Measurements from ENCODE around the gene FGR. TPM values are rescaled to one million over a fixed set of nuclear protein-coding genes. Genes with fewer than 3 reads are reported as not detected.
"Not testable (repeated sequence)": the region's sequence is repeated elsewhere in the genome, so short reads cannot be mapped to it uniquely, and the experiment has no call there.

The FGR gene
- total and polyA plus RNA-seq, 9 donors, result 1.4 to 2.5 (median 2.0) TPM

- Histone ChIP-seq H3K4me1 (ENCODE audit: control insufficient read depth, insufficient read depth, low read length) (peaks cover 18% of the 10 kb centered on the region), H3K9me3 (replicated peaks; ENCODE audit: control insufficient read depth, low read depth, low read length) (no peaks in the 10 kb centered on the region), H3K27ac (ENCODE audit: low read length) (no peak overlapping the region), H3K4me3 (ENCODE audit: low read length) (no peak overlapping the region), H3K27me3 (ENCODE audit: control insufficient read depth, insufficient read depth, low read length) (peaks cover under 1% of the 10 kb centered on the region), H3K36me3 (ENCODE audit: control insufficient read depth, insufficient read depth, low read length) (no peaks in the 10 kb centered on the region)
- 84% methylated on average over 6 of the region's 11 CpGs for WGBS (ENCODE audit: insufficient coverage)
- DNase-seq, result no peak
These were observed 8.7 kb downstream of the FGR start for GRCh38 chr1:27626031-27626935.

- WGBS (ENCODE audit: insufficient coverage), result 46% methylated on average over 3 of the region's 7 CpGs
- Histone ChIP-seq H3K4me1 (ENCODE audit: control insufficient read depth, insufficient read depth, low read length) (peaks cover 10% of the 10 kb centered on the region), H3K27me3 (ENCODE audit: control insufficient read depth, insufficient read depth, low read length) (no peaks in the 10 kb centered on the region), H3K36me3 (ENCODE audit: control insufficient read depth, insufficient read depth, low read length) (no peaks in the 10 kb centered on the region), H3K4me3 (ENCODE audit: low read length) (no peak overlapping the region), H3K27ac (ENCODE audit: low read length) (no peak overlapping the region), H3K9me3 (replicated peaks; ENCODE audit: control insufficient read depth, low read depth, low read length) (no peaks in the 10 kb centered on the region)
- no peak for DNase-seq
These were observed 10.4 kb downstream of the FGR start for GRCh38 chr1:27624467-27625178.

- no peak for DNase-seq
- Histone ChIP-seq H3K9me3 (replicated peaks; ENCODE audit: control insufficient read depth, low read depth, low read length) (no peaks in the 10 kb centered on the region), H3K27ac (ENCODE audit: low read length) (no peak overlapping the region), H3K27me3 (ENCODE audit: control insufficient read depth, insufficient read depth, low read length) (no peaks in the 10 kb centered on the region), H3K36me3 (ENCODE audit: control insufficient read depth, insufficient read depth, low read length) (no peaks in the 10 kb centered on the region), H3K4me1 (ENCODE audit: control insufficient read depth, insufficient read depth, low read length) (peaks cover 7% of the 10 kb centered on the region), H3K4me3 (ENCODE audit: low read length) (no peak overlapping the region)
- WGBS (ENCODE audit: insufficient coverage), result 83% methylated on average over 9 of the region's 13 CpGs
These were observed 11.4 kb downstream of the FGR start for GRCh38 chr1:27623327-27624212.

GRCh38 chr1:27622828-27623227 lies 12.2 kb downstream of the FGR start:
- Histone ChIP-seq H3K4me3 (ENCODE audit: low read length) (no peak overlapping the region), H3K27me3 (ENCODE audit: control insufficient read depth, insufficient read depth, low read length) (no peaks in the 10 kb centered on the region), H3K4me1 (ENCODE audit: control insufficient read depth, insufficient read depth, low read length) (peaks cover 7% of the 10 kb centered on the region), H3K9me3 (replicated peaks; ENCODE audit: control insufficient read depth, low read depth, low read length) (no peaks in the 10 kb centered on the region), H3K36me3 (ENCODE audit: control insufficient read depth, insufficient read depth, low read length) (no peaks in the 10 kb centered on the region), H3K27ac (ENCODE audit: low read length) (no peak overlapping the region)
- 80% methylated on average over 3 of the region's 4 CpGs for whole genome bisulfite sequencing (ENCODE audit: insufficient coverage)
- DNase-seq, result no peak

- H3K27ac ChIP-seq (ENCODE audit: low read length), result no peak overlapping the region
- H3K4me3 ChIP-seq (ENCODE audit: low read length), result no peak overlapping the region
- H3K27me3 ChIP-seq (ENCODE audit: control insufficient read depth, insufficient read depth, low read length), result no peaks in the 10 kb centered on the region
- 33% methylated on average over 5 of the region's 7 CpGs for WGBS (ENCODE audit: insufficient coverage)
- H3K9me3 ChIP-seq (replicated peaks; ENCODE audit: control insufficient read depth, low read depth, low read length), result no peaks in the 10 kb centered on the region
- DNase-seq, result no peak
- peaks cover 7% of the 10 kb centered on the region for H3K4me1 ChIP-seq (ENCODE audit: control insufficient read depth, insufficient read depth, low read length)
- no peaks in the 10 kb centered on the region for H3K36me3 ChIP-seq (ENCODE audit: control insufficient read depth, insufficient read depth, low read length)
These were observed 13.7 kb downstream of the FGR start for GRCh38 chr1:27621051-27621920.

- WGBS (ENCODE audit: insufficient coverage), result 100% methylated on average over 1 of the region's 7 CpGs
- not testable (repeated sequence) for H3K27ac ChIP-seq (ENCODE audit: low read length); H3K36me3 ChIP-seq (ENCODE audit: control insufficient read depth, insufficient read depth, low read length); H3K4me1 ChIP-seq (ENCODE audit: control insufficient read depth, insufficient read depth, low read length); H3K4me3 ChIP-seq (ENCODE audit: low read length); DNase-seq; H3K27me3 ChIP-seq (ENCODE audit: control insufficient read depth, insufficient read depth, low read length); H3K9me3 ChIP-seq (replicated peaks; ENCODE audit: control insufficient read depth, low read depth, low read length)
These were observed 15.1 kb downstream of the FGR start for GRCh38 chr1:27619782-27620438.

GRCh38 chr1:27618341-27619082 lies 16.5 kb downstream of the FGR start:
- no peak for DNase-seq
- Histone ChIP-seq H3K4me1 (ENCODE audit: control insufficient read depth, insufficient read depth, low read length) (peaks cover 11% of the 10 kb centered on the region), H3K9me3 (replicated peaks; ENCODE audit: control insufficient read depth, low read depth, low read length) (no peaks in the 10 kb centered on the region), H3K27ac (ENCODE audit: low read length) (no peak overlapping the region), H3K27me3 (ENCODE audit: control insufficient read depth, insufficient read depth, low read length) (no peaks in the 10 kb centered on the region), H3K4me3 (ENCODE audit: low read length) (no peak overlapping the region), H3K36me3 (ENCODE audit: control insufficient read depth, insufficient read depth, low read length) (no peaks in the 10 kb centered on the region)
- WGBS (ENCODE audit: insufficient coverage), result 61% methylated on average over 13 of the region's 14 CpGs

- H3K4me1 ChIP-seq (ENCODE audit: control insufficient read depth, insufficient read depth, low read length), result peaks cover 11% of the 10 kb centered on the region
- H3K36me3 ChIP-seq (ENCODE audit: control insufficient read depth, insufficient read depth, low read length), result no peaks in the 10 kb centered on the region
- 63% methylated on average over 2 of the region's 2 CpGs for WGBS (ENCODE audit: insufficient coverage)
- H3K27me3 ChIP-seq (ENCODE audit: control insufficient read depth, insufficient read depth, low read length), result no peaks in the 10 kb centered on the region
- DNase-seq, result no peak
- no peak overlapping the region for H3K27ac ChIP-seq (ENCODE audit: low read length)
- H3K9me3 ChIP-seq (replicated peaks; ENCODE audit: control insufficient read depth, low read depth, low read length), result no peaks in the 10 kb centered on the region
- no peak overlapping the region for H3K4me3 ChIP-seq (ENCODE audit: low read length)
These were observed 17.6 kb downstream of the FGR start for GRCh38 chr1:27617420-27617819.
